IMR-90 (cell line): ENCODE results near the gene PTPRU.

Source experiments
- CEBPB ChIP-seq: IDR thresholded peaks from 2 replicates; pipeline ENCODE4 v1.6.1; 2012; ENCODE audit warnings: low read depth, low read length, improper control_type of control experiment
- CHD1 ChIP-seq: IDR thresholded peaks from 2 replicates; pipeline ENCODE4 v1.6.1; 2012; ENCODE audit warnings: low read depth, low read length, improper control_type of control experiment
- MAFK ChIP-seq: IDR thresholded peaks from 2 replicates; pipeline ENCODE4 v1.6.1; 2012; ENCODE audit warnings: low read depth, low read length, improper control_type of control experiment
- MXI1 ChIP-seq: IDR thresholded peaks from 2 replicates; pipeline ENCODE4 v1.6.1; 2012; ENCODE audit warnings: low read depth, mild to moderate bottlenecking, low read length, moderate library complexity, borderline replicate concordance
- NFE2L2 ChIP-seq: fragments of 150-350 bp; IDR thresholded peaks from 2 replicates; pipeline ENCODE4 v1.6.1; 2016; ENCODE audit warnings: low read depth, mild to moderate bottlenecking, low read length
- POLR2A ChIP-seq: IDR thresholded peaks from 2 replicates; pipeline ENCODE4 v1.6.1; 2012; ENCODE audit warnings: mild to moderate bottlenecking, low read depth, low read length
- RAD21 ChIP-seq: IDR thresholded peaks from 2 replicates; pipeline ENCODE4 v1.6.1; 2012; ENCODE audit warnings: low read length, improper control_type of control experiment
- RCOR1 ChIP-seq: IDR thresholded peaks from 2 replicates; pipeline ENCODE4 v1.6.1; 2012; ENCODE audit warnings: mild to moderate bottlenecking, low read length, improper control_type of control experiment; ENCODE audit not compliant: insufficient replicate concordance
- RFX5 ChIP-seq: IDR thresholded peaks from 2 replicates; pipeline ENCODE4 v1.8.0; 2012; ENCODE audit warnings: low read depth, mild to moderate bottlenecking, low read length, moderate library complexity
- SMC3 ChIP-seq: fragments of 150-350 bp; IDR thresholded peaks from 2 replicates; pipeline ENCODE4 v1.6.1; 2016; ENCODE audit warnings: low read depth, mild to moderate bottlenecking, antibody characterized with exemption, low read length, moderate library complexity
- TF ChIP-seq, protein P1 (sequence below): conservative IDR thresholded peaks from 2 replicates; pipeline ENCODE4 v1.5.1; 2012; ENCODE audit warnings: mild to moderate bottlenecking, low read depth, low read length, improper control_type of control experiment
- TF ChIP-seq, protein P2 (sequence below): fragments of 150-350 bp; IDR thresholded peaks from 2 replicates; pipeline ENCODE4 v1.6.1; 2016; ENCODE audit warnings: low read depth, mild to moderate bottlenecking, low read length, moderate library complexity, borderline replicate concordance
- TF ChIP-seq, protein P3 (sequence below): fragments of 150-350 bp; IDR thresholded peaks from 2 replicates; pipeline ENCODE4 v1.6.1; 2017; ENCODE audit warnings: mild to moderate bottlenecking, antibody characterized with exemption, low read length, low read depth

DNA sequence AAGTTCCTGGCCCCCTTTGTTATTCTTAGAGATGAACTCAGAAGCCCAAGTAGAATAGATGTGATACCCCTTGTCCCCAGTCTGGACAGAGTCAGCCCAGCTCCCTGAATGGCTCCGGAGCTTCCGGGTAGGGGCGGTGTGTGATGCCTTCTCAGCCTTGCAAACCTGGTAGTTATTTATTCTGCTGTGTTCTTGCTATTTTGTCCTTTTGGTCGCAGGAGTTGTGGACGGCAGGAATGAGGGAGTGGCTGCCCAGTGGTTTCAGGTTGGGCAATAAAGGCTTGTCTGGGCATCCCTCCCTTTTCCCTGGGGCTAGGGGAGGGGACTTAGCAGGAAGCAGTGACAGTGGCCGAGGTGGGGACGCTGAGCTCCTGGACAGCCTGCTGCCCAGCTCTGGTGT is 2.8 kb downstream of the PTPRU start:
- TF ChIP-seq, protein P1, sequence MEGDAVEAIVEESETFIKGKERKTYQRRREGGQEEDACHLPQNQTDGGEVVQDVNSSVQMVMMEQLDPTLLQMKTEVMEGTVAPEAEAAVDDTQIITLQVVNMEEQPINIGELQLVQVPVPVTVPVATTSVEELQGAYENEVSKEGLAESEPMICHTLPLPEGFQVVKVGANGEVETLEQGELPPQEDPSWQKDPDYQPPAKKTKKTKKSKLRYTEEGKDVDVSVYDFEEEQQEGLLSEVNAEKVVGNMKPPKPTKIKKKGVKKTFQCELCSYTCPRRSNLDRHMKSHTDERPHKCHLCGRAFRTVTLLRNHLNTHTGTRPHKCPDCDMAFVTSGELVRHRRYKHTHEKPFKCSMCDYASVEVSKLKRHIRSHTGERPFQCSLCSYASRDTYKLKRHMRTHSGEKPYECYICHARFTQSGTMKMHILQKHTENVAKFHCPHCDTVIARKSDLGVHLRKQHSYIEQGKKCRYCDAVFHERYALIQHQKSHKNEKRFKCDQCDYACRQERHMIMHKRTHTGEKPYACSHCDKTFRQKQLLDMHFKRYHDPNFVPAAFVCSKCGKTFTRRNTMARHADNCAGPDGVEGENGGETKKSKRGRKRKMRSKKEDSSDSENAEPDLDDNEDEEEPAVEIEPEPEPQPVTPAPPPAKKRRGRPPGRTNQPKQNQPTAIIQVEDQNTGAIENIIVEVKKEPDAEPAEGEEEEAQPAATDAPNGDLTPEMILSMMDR: no peak
- TF ChIP-seq CEBPB (peak; percentile 30; the same call in 1 of the 2 replicates), POLR2A (no peak), CHD1 (no peak), RAD21 (no peak), MXI1 (no peak), SMC3 (no peak), NFE2L2 (no peak), RFX5 (no peak), MAFK (no peak), RCOR1 (no peak)
- TF ChIP-seq, protein P2, sequence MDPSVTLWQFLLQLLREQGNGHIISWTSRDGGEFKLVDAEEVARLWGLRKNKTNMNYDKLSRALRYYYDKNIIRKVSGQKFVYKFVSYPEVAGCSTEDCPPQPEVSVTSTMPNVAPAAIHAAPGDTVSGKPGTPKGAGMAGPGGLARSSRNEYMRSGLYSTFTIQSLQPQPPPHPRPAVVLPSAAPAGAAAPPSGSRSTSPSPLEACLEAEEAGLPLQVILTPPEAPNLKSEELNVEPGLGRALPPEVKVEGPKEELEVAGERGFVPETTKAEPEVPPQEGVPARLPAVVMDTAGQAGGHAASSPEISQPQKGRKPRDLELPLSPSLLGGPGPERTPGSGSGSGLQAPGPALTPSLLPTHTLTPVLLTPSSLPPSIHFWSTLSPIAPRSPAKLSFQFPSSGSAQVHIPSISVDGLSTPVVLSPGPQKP: no peak
- TF ChIP-seq, protein P3, sequence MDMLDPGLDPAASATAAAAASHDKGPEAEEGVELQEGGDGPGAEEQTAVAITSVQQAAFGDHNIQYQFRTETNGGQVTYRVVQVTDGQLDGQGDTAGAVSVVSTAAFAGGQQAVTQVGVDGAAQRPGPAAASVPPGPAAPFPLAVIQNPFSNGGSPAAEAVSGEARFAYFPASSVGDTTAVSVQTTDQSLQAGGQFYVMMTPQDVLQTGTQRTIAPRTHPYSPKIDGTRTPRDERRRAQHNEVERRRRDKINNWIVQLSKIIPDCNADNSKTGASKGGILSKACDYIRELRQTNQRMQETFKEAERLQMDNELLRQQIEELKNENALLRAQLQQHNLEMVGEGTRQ: no peak
